ENCODE data around the gene PDE8A.

Gene PDE8A

DNA sequence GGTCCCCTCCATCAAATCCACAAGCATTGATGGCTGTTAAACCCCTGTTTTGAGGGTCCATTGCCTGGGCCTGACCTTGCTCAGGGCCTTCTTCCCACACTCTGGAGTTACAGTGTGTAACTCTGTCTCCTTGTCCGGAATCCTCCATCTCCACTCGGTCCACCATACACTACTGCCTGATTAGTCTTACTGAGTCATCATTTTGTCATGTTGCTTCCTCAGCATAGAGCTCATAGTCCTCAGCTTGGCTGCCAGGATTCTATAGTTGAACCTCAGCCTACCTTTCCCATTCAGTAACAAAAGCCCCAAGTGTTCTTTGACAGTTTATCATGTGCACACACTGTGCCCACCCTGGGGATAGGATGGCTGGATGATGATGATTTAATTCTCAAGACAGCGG, 113.0 kb downstream of the PDE8A start:
- H3K4me3 ChIP-seq = no peak overlapping the region
- H3K27ac ChIP-seq = no peak overlapping the region
- H3K27me3 ChIP-seq = no peaks in the 10 kb centered on the region
- H3K9me3 ChIP-seq (replicated peaks in 1 of 11) = no peaks in the 10 kb centered on the region
- peaks cover 18 to 94% (median 48%) of the 10 kb centered on the region in 11 experiments; a peak in 20 of 22 replicates for H3K36me3 ChIP-seq
- no peaks in the 10 kb centered on the region for H3K4me1 ChIP-seq
- no peak overlapping the region for H3K4me2 ChIP-seq
- no peaks in the 10 kb centered on the region for H4K20me1 ChIP-seq
- no peak overlapping the region for H3K9ac ChIP-seq
- no peak for TF ChIP-seq Cebpa-rat (IDR thresholded peaks at IDR 0.05)

- Histone ChIP-seq H4K20me1 (no peaks in the 10 kb centered on the region), H3K4me2 (no peak overlapping the region), H3K9me3 (replicated peaks in 1 of 11) (no peaks in the 10 kb centered on the region), H3K27ac (no peak overlapping the region), H3K4me3 (no peak overlapping the region), H3K36me3 (peaks cover 11 to 94% (median 40%) of the 10 kb centered on the region in 11 experiments; a peak in 19 of 22 replicates), H3K9ac (no peak overlapping the region), H3K27me3 (no peaks in the 10 kb centered on the region), H3K4me1 (peaks cover 0 to 7% (median 5%) of the 10 kb centered on the region in 10 experiments; a peak in 9 of 20 replicates)
- TF ChIP-seq Cebpa-rat (IDR thresholded peaks at IDR 0.05) = no peak
These were observed 113.9 kb downstream of the PDE8A start for GRCh38 chr15:85095566-85095965.

DNA sequence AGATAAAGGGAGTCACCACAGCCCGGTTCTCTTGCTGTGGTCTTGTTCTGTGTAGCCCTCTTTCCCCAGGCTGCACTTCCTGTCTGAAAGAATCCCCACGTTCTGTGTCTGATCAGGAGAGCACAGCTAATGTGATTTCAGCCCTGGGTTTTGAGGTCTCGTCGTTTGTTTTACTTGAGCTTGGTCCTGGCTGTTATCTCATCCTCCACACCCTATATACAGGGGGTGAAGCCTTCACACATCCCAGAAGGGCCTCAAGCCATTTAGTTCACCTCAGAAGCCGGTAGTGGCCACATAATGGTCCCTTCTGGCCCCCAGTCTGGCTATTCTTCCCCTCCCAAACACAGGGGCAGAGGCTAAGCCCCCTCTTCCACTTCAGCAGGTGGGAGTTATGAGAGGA, 115.6 kb downstream of the PDE8A start:
- TF ChIP-seq Cebpa-rat (IDR thresholded peaks at IDR 0.05) = no peak
- Histone ChIP-seq H3K36me3 (peaks cover 0 to 86% (median 30%) of the 10 kb centered on the region in 11 experiments; a peak in 19 of 22 replicates), H3K4me3 (no peak overlapping the region), H3K4me2 (no peak overlapping the region), H4K20me1 (no peaks in the 10 kb centered on the region), H3K4me1 (peaks cover 0 to 9% (median 6%) of the 10 kb centered on the region in 10 experiments; a peak in 9 of 20 replicates), H3K9me3 (replicated peaks in 1 of 11) (no peaks in the 10 kb centered on the region), H3K27me3 (no peaks in the 10 kb centered on the region), H3K27ac (no peak overlapping the region), H3K9ac (no peak overlapping the region)

DNA sequence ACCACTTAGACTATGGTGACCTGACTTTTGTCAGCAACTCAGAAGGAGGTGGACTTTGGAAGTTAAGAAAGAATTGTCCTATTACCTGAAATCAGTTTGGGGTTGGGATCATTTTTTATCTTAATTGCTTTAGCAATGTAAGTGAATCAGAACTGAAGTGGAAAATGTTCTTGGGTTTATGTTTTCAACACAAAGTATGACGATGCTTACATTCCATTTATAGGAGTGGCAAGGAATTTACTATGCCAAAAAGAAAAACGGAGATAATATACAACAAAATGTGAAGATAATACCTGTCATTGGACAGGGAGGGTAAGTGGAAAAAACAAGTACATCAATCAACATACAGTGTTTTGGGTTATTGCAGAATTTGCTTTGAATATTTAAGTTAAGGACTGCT, 116.1 kb downstream of the PDE8A start:
- TF ChIP-seq Cebpa-rat (IDR thresholded peaks at IDR 0.05) = no peak
- no peak overlapping the region for H3K9ac ChIP-seq
- no peaks in the 10 kb centered on the region for H3K9me3 ChIP-seq (replicated peaks in 1 of 11)
- H4K20me1 ChIP-seq = no peaks in the 10 kb centered on the region
- H3K4me3 ChIP-seq = no peak overlapping the region
- peaks cover 0 to 81% (median 25%) of the 10 kb centered on the region in 11 experiments; a peak in 16 of 22 replicates for H3K36me3 ChIP-seq
- H3K4me1 ChIP-seq = peaks cover 0 to 9% (median 6%) of the 10 kb centered on the region in 10 experiments; a peak in 9 of 20 replicates
- no peak overlapping the region for H3K4me2 ChIP-seq
- no peaks in the 10 kb centered on the region for H3K27me3 ChIP-seq
- H3K27ac ChIP-seq = no peak overlapping the region

- Histone ChIP-seq H3K27me3 (no peaks in the 10 kb centered on the region), H3K9ac (no peak overlapping the region), H4K20me1 (no peaks in the 10 kb centered on the region), H3K9me3 (replicated peaks in 1 of 11) (no peaks in the 10 kb centered on the region), H3K4me1 (peaks cover 0 to 9% (median 6%) of the 10 kb centered on the region in 10 experiments; a peak in 9 of 20 replicates), H3K27ac (no peak overlapping the region), H3K4me2 (no peak overlapping the region), H3K4me3 (no peak overlapping the region), H3K36me3 (peaks cover 0 to 71% (median 15%) of the 10 kb centered on the region in 11 experiments; a peak in 13 of 22 replicates)
- TF ChIP-seq Cebpa-rat (IDR thresholded peaks at IDR 0.05) = no peak
These were observed 117.6 kb downstream of the PDE8A start for GRCh38 chr15:85099195-85099803.

DNA sequence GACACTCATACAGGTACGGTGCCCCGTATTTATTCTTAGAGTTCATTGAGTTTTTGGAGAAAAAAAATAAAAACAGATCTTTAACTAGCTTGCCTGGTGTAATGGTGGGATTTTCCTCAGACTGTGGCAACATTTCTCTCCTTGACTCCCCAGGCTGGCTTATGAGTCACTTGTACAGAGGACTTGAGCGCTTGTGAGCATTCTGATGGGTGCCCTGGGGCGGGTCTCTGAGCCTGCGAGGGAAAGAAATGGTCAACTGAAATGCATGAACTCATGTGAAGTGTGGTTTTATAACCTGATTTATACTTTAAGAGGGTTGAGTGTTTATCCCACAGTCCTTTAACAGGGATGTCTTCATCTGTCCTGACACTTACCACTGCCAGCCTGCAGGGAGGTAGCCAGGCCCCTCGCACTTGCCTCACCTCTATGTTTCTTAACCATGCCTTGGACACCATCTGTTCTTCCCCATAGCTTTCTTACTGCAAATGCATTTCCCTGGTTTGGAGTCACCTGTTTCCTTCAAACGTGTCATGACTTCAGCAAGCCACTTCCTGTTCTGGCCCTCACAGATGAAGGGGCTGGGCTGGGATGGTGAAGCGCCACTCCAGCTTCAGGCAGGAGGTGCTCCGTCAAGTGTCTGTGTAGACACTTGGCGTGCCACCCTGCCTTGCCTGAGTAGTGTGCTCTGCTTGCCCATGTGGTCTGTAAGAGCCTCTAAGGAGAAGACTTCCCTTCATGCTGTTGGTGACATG, 118.7 kb downstream of the PDE8A start:
- H3K4me2 ChIP-seq = peak overlapping the region in 4 of 11 experiments; percentile 4 to 35 (median 22); a peak in 4 of 22 replicates
- H3K4me1 ChIP-seq = peaks cover 0 to 9% (median 6%) of the 10 kb centered on the region in 10 experiments; a peak in 9 of 20 replicates
- no peaks in the 10 kb centered on the region for H4K20me1 ChIP-seq
- TF ChIP-seq Cebpa-rat (IDR thresholded peaks at IDR 0.05) = no peak
- no peaks in the 10 kb centered on the region for H3K9me3 ChIP-seq (replicated peaks in 1 of 11)
- H3K9ac ChIP-seq = no peak overlapping the region
- no peak overlapping the region for H3K4me3 ChIP-seq
- H3K27me3 ChIP-seq = no peaks in the 10 kb centered on the region
- H3K36me3 ChIP-seq = peaks cover 0 to 60% (median 9%) of the 10 kb centered on the region in 11 experiments; a peak in 13 of 22 replicates
- no peak overlapping the region for H3K27ac ChIP-seq

DNA sequence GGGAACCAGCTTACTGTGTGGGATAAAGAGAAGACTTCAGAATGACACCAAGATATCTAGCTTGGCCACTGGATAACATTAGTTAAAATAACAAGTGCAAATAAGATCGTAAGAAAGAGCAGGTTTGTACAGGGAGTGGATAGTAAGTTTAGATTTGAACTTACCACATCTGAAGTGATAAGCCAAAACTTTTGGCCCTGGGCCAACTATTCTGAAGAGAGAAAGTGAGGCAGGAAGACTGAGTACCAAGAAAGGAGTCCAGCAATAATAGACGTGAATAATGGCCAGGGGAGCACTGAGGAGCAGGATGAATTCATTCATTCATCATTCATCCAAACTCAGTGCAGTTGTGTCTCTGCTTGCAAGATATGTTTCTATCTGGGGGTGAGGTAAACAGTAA, 122.9 kb downstream of the PDE8A start:
- Histone ChIP-seq H3K27ac (no peak overlapping the region), H3K9me3 (replicated peaks in 1 of 11) (no peaks in the 10 kb centered on the region), H3K27me3 (no peaks in the 10 kb centered on the region), H3K4me3 (no peak overlapping the region), H3K36me3 (peaks cover 0 to 53% (median 4%) of the 10 kb centered on the region in 11 experiments; a peak in 9 of 22 replicates), H3K4me2 (no peak overlapping the region), H4K20me1 (no peaks in the 10 kb centered on the region), H3K4me1 (peaks cover 0 to 9% (median 6%) of the 10 kb centered on the region in 10 experiments; a peak in 9 of 20 replicates), H3K9ac (no peak overlapping the region)
- no peak for TF ChIP-seq Cebpa-rat (IDR thresholded peaks at IDR 0.05)

- no peaks in the 10 kb centered on the region for H3K9me3 ChIP-seq (replicated peaks in 1 of 11)
- H3K4me1 ChIP-seq = no peaks in the 10 kb centered on the region
- H4K20me1 ChIP-seq = no peaks in the 10 kb centered on the region
- H3K4me3 ChIP-seq = no peak overlapping the region
- no peak overlapping the region for H3K4me2 ChIP-seq
- no peak overlapping the region for H3K9ac ChIP-seq
- no peaks in the 10 kb centered on the region for H3K27me3 ChIP-seq
- H3K27ac ChIP-seq = no peak overlapping the region
- H3K36me3 ChIP-seq = peaks cover 0 to 62% (median 4%) of the 10 kb centered on the region in 11 experiments; a peak in 9 of 22 replicates
- TF ChIP-seq Cebpa-rat (IDR thresholded peaks at IDR 0.05) = no peak
These were observed 126.5 kb downstream of the PDE8A start for GRCh38 chr15:85108136-85108535.

- Histone ChIP-seq H3K9ac (no peak overlapping the region), H3K27ac (no peak overlapping the region), H3K27me3 (no peaks in the 10 kb centered on the region), H3K4me1 (no peaks in the 10 kb centered on the region), H4K20me1 (no peaks in the 10 kb centered on the region), H3K4me3 (no peak overlapping the region), H3K4me2 (no peak overlapping the region), H3K36me3 (peaks cover 0 to 69% (median 9%) of the 10 kb centered on the region in 11 experiments; a peak in 11 of 22 replicates), H3K9me3 (replicated peaks in 1 of 11) (no peaks in the 10 kb centered on the region)
- no peak for TF ChIP-seq Cebpa-rat (IDR thresholded peaks at IDR 0.05)
These were observed 127.7 kb downstream of the PDE8A start for GRCh38 chr15:85109333-85109732.
